ENCODE data around the gene AEBP2.

AEBP2 gene

GRCh38 chr12:19518209-19518608 lies 78.9 kb downstream of the AEBP2 start:
- no peak for DNase-seq

- no peak for DNase-seq
Measured at GRCh38 chr12:19520646-19521415, 81.5 kb downstream of the AEBP2 start.

- no peak for DNase-seq
Measured at GRCh38 chr12:19525274-19525673, 86.0 kb downstream of the AEBP2 start.

- no peak for DNase-seq
Measured at GRCh38 chr12:19527866-19528265, 88.6 kb downstream of the AEBP2 start.

- no peak for DNase-seq
Measured at GRCh38 chr12:19528750-19529149, 89.5 kb downstream of the AEBP2 start.

GRCh38 chr12:19529951-19530636 lies 90.8 kb downstream of the AEBP2 start:
- DNase-seq: no peak

- DNase-seq: no peak
Measured at GRCh38 chr12:19530637-19531023, 91.3 kb downstream of the AEBP2 start.

- DNase-seq: no peak
Measured at GRCh38 chr12:19533567-19533966, 94.3 kb downstream of the AEBP2 start.

- no peak for DNase-seq
Measured at GRCh38 chr12:19539071-19539470, 99.8 kb downstream of the AEBP2 start.

GRCh38 chr12:19539836-19540235 lies 100.5 kb downstream of the AEBP2 start:
- no peak for DNase-seq

- no peak for DNase-seq
Measured at GRCh38 chr12:19542606-19543005, 103.3 kb downstream of the AEBP2 start.

- no peak for DNase-seq
Measured at GRCh38 chr12:19544353-19544752, 105.1 kb downstream of the AEBP2 start.

GRCh38 chr12:19545301-19545700 lies 106.0 kb downstream of the AEBP2 start:
- DNase-seq: no peak

GRCh38 chr12:19546027-19546426 lies 106.7 kb downstream of the AEBP2 start:
- no peak for DNase-seq

- DNase-seq: no peak
Measured at GRCh38 chr12:19546611-19547162, 107.4 kb downstream of the AEBP2 start.

- no peak for DNase-seq
Measured at GRCh38 chr12:19547271-19547671, 108.0 kb downstream of the AEBP2 start.

GRCh38 chr12:19548834-19549233 lies 109.5 kb downstream of the AEBP2 start:
- DNase-seq: no peak

- no peak for DNase-seq
Measured at GRCh38 chr12:19550626-19551025, 111.3 kb downstream of the AEBP2 start.

- peak; percentile 15 for DNase-seq
Measured at GRCh38 chr12:19552441-19553097, 113.3 kb downstream of the AEBP2 start.

GRCh38 chr12:19553175-19553574 lies 113.9 kb downstream of the AEBP2 start:
- no peak for DNase-seq

- no peak for DNase-seq
Measured at GRCh38 chr12:19561411-19561961, 122.2 kb downstream of the AEBP2 start.

Data from stimulated activated naive CD4-positive, alpha-beta T cell treated with Interleukin-2 at 50 U/mL for 16 hours (primary cell).